CD4-positive, CD25-positive, alpha-beta regulatory T cell (primary cell): ENCODE data around the gene CCDC138. TPM values are rescaled to one million over a fixed set of nuclear protein-coding genes. Genes with fewer than 3 reads are reported as not detected.
A peak's percentile ranks its signal among the peaks of the same experiment; 100 is the strongest.

Experiments
- ATAC-seq, 2 donors: fragments of 150-1000 bp; cut with Tn5 transposase; one replicate each; pipeline ENCODE4 v1.10.0; 2021; ENCODE audit warnings: low read depth in 2 of 2, moderate number of reproducible peaks in 2 of 2, moderate library complexity in 1 of 2
- DNase-seq, 3 donors: peaks; one replicate each; pipeline versions ENCODE4 v3.0.0 to v3.0.0-alpha.2; 2012 to 2022; ENCODE audit warnings: mixed read lengths in 1 of 3
- H3K27ac ChIP-seq: one replicate; pipeline ENCODE4 v1.7.0; 2013; ENCODE audit warnings: mild to moderate bottlenecking, low read length; ENCODE audit not compliant: insufficient read depth, poor library complexity, severe bottlenecking
- H3K27me3 ChIP-seq: one replicate; pipeline ENCODE4 v1.7.0; 2013; ENCODE audit warnings: low read length; ENCODE audit not compliant: control insufficient read depth, insufficient read depth
- H3K36me3 ChIP-seq: one replicate; pipeline ENCODE4 v1.7.0; 2013; ENCODE audit warnings: mild to moderate bottlenecking, low read length, moderate library complexity; ENCODE audit not compliant: control insufficient read depth, insufficient read depth
- H3K4me1 ChIP-seq: 2 replicates; pipeline ENCODE4 v1.7.0; 2013; ENCODE audit warnings: mild to moderate bottlenecking, low read length; ENCODE audit not compliant: insufficient read depth, control insufficient read depth, poor library complexity, severe bottlenecking
- H3K4me3 ChIP-seq: one replicate; pipeline ENCODE4 v1.7.0; 2013; ENCODE audit warnings: low read depth, mild to moderate bottlenecking, low read length, moderate library complexity
- H3K9me3 ChIP-seq, 2 experiments: 1 replicate in 1 of 2; 2 replicates in 1 of 2; pipeline ENCODE4 v1.7.0; 2013; ENCODE audit warnings: low read length in 2 of 2, mild to moderate bottlenecking in 1 of 2, moderate library complexity in 1 of 2; ENCODE audit not compliant: control insufficient read depth in 2 of 2
- H3K27ac Mint-ChIP-seq, 3 donors: one replicate each; pipeline ENCODE4 v1.8.0; 2020 to 2022; ENCODE audit warnings: mild to moderate bottlenecking in 3 of 3, mixed read lengths in 3 of 3, moderate library complexity in 2 of 3
- H3K27me3 Mint-ChIP-seq: one replicate; pipeline ENCODE4 v1.8.0; 2022; ENCODE audit warnings: mild to moderate bottlenecking, mixed read lengths
- H3K36me3 Mint-ChIP-seq: one replicate; pipeline ENCODE4 v1.8.0; 2020; ENCODE audit warnings: mixed read lengths
- H3K4me1 Mint-ChIP-seq, 4 donors: one replicate each; pipeline ENCODE4 v1.8.0; 2020 to 2022; ENCODE audit warnings: mixed read lengths in 4 of 4, mild to moderate bottlenecking in 1 of 4
- H3K4me3 Mint-ChIP-seq, 4 donors: one replicate each; pipeline ENCODE4 v1.8.0; 2020 to 2022; ENCODE audit warnings: mild to moderate bottlenecking in 4 of 4, mixed read lengths in 4 of 4, moderate library complexity in 3 of 4
- H3K9me3 Mint-ChIP-seq, 7 donors: one replicate each; pipeline ENCODE4 v1.8.0; 2020 to 2022; ENCODE audit warnings: mixed read lengths in 7 of 7, mild to moderate bottlenecking in 3 of 7, moderate library complexity in 2 of 7
- polyA plus RNA-seq, 4 donors: library from polyadenylated mRNA; unstranded; fragments of 300-500 nt; fragmentation: Illumina TruSeq; gene quantifications; one replicate each; pipeline ENCODE4 v1.2.3, GENCODE V29; 2021
- total RNA-seq: library from RNA; stranded (reverse); gene quantifications from one replicate; pipeline ENCODE4 v1.2.3, GENCODE V29; 2022

The CCDC138 gene
- total and polyA plus RNA-seq, 5 donors from 2014 or later: 4.5 to 6.9 (median 5.0) TPM

DNA sequence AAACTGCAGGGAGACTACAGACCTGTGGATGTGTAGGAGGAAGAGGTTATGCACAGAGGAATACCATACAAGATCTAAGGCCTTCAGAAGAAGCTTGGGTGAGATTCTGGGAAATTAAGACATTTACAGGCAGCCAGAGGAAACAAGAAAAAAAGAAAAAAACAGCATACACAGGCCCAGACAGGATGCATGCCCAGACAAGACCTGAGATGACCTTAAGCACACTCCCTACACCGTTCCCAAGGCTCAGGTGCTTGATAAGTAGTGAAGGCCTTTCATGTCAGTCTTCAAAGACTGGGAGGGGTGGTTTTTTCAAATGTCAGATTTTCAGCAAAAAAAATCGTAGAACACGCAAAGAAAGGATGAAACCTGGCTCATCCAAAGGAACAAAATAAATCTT is 83.0 kb downstream of the CCDC138 start:
- Histone ChIP-seq H3K4me3 (no peak overlapping the region), H3K4me1 (no peaks in the 10 kb centered on the region), H3K27me3 (no peaks in the 10 kb centered on the region), H3K27ac (no peak overlapping the region), H3K36me3 (peaks cover 2% of the 10 kb centered on the region), H3K9me3 (peaks cover 13 to 19% of the 10 kb centered on the region in 2 experiments)
- Mint-ChIP-seq H3K4me1 (peaks cover 0 to 2% (median 0%) of the 10 kb centered on the region in 4 donors), H3K27ac (no peak overlapping the region), H3K4me3 (no peak overlapping the region), H3K36me3 (peaks cover 38% of the 10 kb centered on the region), H3K9me3 (peaks cover 6 to 23% (median 8%) of the 10 kb centered on the region in 7 donors), H3K27me3 (no peaks in the 10 kb centered on the region)
- ATAC-seq: no peak
- DNase-seq: peak in 1 of 3 donors; percentile 33

DNA sequence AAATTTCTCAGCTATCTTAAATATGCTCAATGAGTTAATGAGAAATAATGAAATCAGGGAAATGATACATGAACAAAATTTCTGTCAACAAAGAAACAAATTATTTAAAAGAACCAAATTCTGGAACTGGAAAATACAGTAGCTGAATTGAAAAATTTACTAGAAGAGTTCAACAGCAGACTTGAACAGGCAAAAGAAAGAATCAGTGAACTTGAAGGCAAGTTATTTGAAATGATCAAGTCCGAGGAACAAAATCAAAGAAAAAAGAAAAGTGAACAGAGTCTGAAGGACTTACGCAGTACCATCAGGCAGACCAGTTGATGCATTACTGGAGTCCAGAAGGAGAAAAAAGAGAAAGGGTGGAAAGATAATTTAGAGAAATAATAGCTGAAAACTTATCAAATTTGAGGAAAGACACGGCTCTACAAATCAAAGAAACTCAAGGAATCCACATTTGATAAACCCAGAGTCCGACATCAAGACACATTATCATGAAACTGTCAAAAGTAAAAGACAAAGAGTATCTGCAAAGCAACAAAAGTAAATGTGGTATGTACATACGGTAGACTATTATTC is 83.6 kb downstream of the CCDC138 start:
- H3K9me3 Mint-ChIP-seq: peaks cover 6 to 23% (median 8%) of the 10 kb centered on the region in 7 donors
- peaks cover 42% of the 10 kb centered on the region for H3K36me3 Mint-ChIP-seq
- Histone ChIP-seq H3K36me3 (peaks cover 2% of the 10 kb centered on the region), H3K27me3 (no peaks in the 10 kb centered on the region), H3K27ac (no peak overlapping the region), H3K4me3 (no peak overlapping the region), H3K4me1 (no peaks in the 10 kb centered on the region), H3K9me3 (peaks cover 13 to 19% of the 10 kb centered on the region in 2 experiments)
- H3K27ac Mint-ChIP-seq: no peak overlapping the region
- no peak overlapping the region for H3K4me3 Mint-ChIP-seq
- peaks cover 0 to 2% (median 0%) of the 10 kb centered on the region in 4 donors for H3K4me1 Mint-ChIP-seq
- DNase-seq (no peak), ATAC-seq (no peak)
- H3K27me3 Mint-ChIP-seq: no peaks in the 10 kb centered on the region

- no peaks in the 10 kb centered on the region for H3K27me3 ChIP-seq
- Mint-ChIP-seq H3K36me3 (peaks cover 14% of the 10 kb centered on the region), H3K27me3 (no peaks in the 10 kb centered on the region), H3K4me1 (peaks cover 0 to 7% (median 0%) of the 10 kb centered on the region in 4 donors), H3K27ac (no peak overlapping the region), H3K4me3 (no peak overlapping the region), H3K9me3 (peaks cover 0 to 17% (median 7%) of the 10 kb centered on the region in 7 donors)
- H3K9me3 ChIP-seq: no peaks in the 10 kb centered on the region
- no peaks in the 10 kb centered on the region for H3K36me3 ChIP-seq
- no peak overlapping the region for H3K27ac ChIP-seq
- no peak overlapping the region for H3K4me3 ChIP-seq
- DNase-seq: no peak
- ATAC-seq: no peak
- H3K4me1 ChIP-seq: no peaks in the 10 kb centered on the region
Measured at GRCh38 chr2:108877506-108877905, 90.9 kb downstream of the CCDC138 start.

DNA sequence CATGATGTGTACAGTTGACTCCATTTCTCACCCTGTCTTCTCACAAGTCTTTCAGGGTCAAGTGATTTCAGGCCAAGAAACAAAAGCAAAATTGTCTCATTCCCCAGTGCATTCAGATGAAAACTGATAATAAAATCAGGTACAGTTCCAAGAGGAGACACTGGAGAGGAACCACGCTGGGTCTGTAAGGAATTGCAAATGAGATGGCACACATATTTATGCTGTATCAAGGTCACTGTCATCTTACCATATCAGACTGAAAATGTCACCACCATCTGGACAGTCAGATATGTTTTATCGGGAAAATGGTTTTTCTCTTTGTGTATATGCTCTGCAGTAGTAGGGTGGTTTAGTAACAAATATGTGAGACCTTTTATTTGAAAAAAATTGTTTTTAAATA is 91.7 kb downstream of the CCDC138 start:
- Mint-ChIP-seq H3K4me3 (no peak overlapping the region), H3K27me3 (no peaks in the 10 kb centered on the region), H3K9me3 (peaks cover 0 to 20% (median 8%) of the 10 kb centered on the region in 7 donors), H3K4me1 (peaks cover 0 to 7% (median 0%) of the 10 kb centered on the region in 4 donors), H3K36me3 (peaks cover 14% of the 10 kb centered on the region), H3K27ac (no peak overlapping the region)
- H3K27me3 ChIP-seq: no peaks in the 10 kb centered on the region
- DNase-seq: no peak
- H3K27ac ChIP-seq: no peak overlapping the region
- H3K9me3 ChIP-seq: no peaks in the 10 kb centered on the region
- no peak overlapping the region for H3K4me3 ChIP-seq
- H3K36me3 ChIP-seq: no peaks in the 10 kb centered on the region
- ATAC-seq: no peak
- no peaks in the 10 kb centered on the region for H3K4me1 ChIP-seq

DNA sequence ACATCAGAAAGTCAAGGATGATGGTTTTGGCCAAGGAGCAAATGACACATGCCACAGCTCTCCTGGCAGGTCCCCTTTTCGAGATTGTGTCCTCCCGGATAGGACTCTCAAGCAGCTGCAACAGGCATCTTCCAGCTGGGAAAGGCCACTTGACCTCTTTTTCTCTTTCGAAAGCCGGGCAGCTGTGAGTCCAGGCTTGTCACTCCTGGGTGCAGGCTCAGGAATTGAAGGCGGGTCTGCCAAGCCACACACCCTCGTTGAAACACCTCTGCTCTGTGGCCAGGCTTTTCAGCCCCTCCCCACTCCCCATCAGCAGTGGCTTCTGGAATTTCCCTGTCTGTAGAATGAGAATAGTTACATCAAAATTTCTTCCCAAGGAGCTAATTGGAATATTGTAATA is 98.0 kb downstream of the CCDC138 start:
- Mint-ChIP-seq H3K4me3 (no peak overlapping the region), H3K9me3 (peaks cover 5 to 46% (median 10%) of the 10 kb centered on the region in 7 donors)

DNA sequence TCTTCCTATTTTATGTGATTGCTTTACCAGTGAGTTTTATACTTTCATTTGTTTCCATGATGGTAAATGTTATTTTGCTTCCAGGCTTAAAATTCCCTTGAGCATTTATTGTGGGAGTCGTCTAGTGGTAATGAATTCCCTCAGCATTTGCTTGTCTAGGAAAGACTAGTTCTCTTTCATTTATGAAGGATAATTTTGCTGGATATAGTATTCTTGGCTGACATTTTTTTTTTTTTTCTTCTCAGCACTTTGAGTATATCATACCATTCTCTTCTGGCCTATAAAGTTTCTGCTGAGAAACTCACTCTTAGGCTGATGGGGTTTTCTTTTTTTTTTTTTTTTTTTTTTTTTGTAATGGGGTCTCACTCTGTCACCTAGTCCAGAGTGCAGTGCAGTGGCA is 103.3 kb downstream of the CCDC138 start:
- Histone ChIP-seq H3K4me3 (no peak overlapping the region), H3K27ac (no peak overlapping the region), H3K9me3 (peaks cover 20 to 33% of the 10 kb centered on the region in 2 experiments), H3K36me3 (no peaks in the 10 kb centered on the region), H3K4me1 (no peaks in the 10 kb centered on the region), H3K27me3 (peaks cover 2% of the 10 kb centered on the region)
- Mint-ChIP-seq H3K4me3 (peak overlapping the region in 1 of 4 donors; percentile 66), H3K36me3 (peaks cover 30% of the 10 kb centered on the region), H3K4me1 (no peaks in the 10 kb centered on the region), H3K27ac (no peak overlapping the region), H3K27me3 (no peaks in the 10 kb centered on the region), H3K9me3 (peaks cover 9 to 52% (median 15%) of the 10 kb centered on the region in 7 donors)
- ATAC-seq (no peak), DNase-seq (no peak)

More for the DNA sequence above, 98.0 kb downstream of the CCDC138 start:
- no peaks in the 10 kb centered on the region for H3K4me1 Mint-ChIP-seq
- DNase-seq (no peak), ATAC-seq (no peak)
- no peaks in the 10 kb centered on the region for H3K4me1 ChIP-seq
- peaks cover 2% of the 10 kb centered on the region for H3K27me3 ChIP-seq
- no peak overlapping the region for H3K27ac Mint-ChIP-seq
- no peak overlapping the region for H3K27ac ChIP-seq
- H3K27me3 Mint-ChIP-seq: no peaks in the 10 kb centered on the region
- H3K36me3 Mint-ChIP-seq: peaks cover under 1% of the 10 kb centered on the region
- H3K9me3 ChIP-seq: peaks cover 2 to 4% of the 10 kb centered on the region in 2 experiments
- H3K36me3 ChIP-seq: no peaks in the 10 kb centered on the region
- no peak overlapping the region for H3K4me3 ChIP-seq

DNA sequence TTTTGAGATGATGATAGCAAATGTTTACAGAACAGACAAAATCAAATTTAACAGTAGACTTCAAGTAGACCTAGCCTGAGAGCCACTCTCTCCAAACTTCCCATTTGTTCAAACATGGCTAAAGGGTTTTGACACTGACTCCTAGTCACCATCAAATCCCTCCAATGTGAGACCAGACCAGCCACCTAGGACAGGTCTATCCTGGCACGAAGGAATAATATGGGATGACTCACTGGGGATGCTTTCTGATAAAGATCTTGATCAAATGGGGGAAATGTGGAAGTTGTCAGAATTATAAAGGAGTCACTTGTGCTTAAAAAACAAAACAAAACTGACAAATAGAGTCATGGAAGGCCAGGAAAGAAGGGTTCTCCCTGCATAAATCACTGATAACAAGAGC is 106.7 kb downstream of the CCDC138 start:
- peaks cover 2% of the 10 kb centered on the region for H3K27me3 Mint-ChIP-seq
- peaks cover 18 to 33% of the 10 kb centered on the region in 2 experiments for H3K9me3 ChIP-seq

GRCh38 chr2:108894766-108895165 is 108.2 kb downstream of the CCDC138 start:
- Mint-ChIP-seq H3K36me3 (peaks cover 54% of the 10 kb centered on the region), H3K27me3 (peaks cover 12% of the 10 kb centered on the region), H3K4me3 (no peak overlapping the region), H3K27ac (no peak overlapping the region), H3K4me1 (peaks cover 0 to 7% (median 0%) of the 10 kb centered on the region in 4 donors), H3K9me3 (peaks cover 1 to 28% (median 12%) of the 10 kb centered on the region in 7 donors)
- DNase-seq (no peak), ATAC-seq (no peak)
- no peak overlapping the region for H3K4me3 ChIP-seq
- H3K27me3 ChIP-seq: no peaks in the 10 kb centered on the region
- H3K4me1 ChIP-seq: no peaks in the 10 kb centered on the region
- peaks cover 15 to 29% of the 10 kb centered on the region in 2 experiments for H3K9me3 ChIP-seq
- H3K36me3 ChIP-seq: peaks cover 4% of the 10 kb centered on the region
- H3K27ac ChIP-seq: no peak overlapping the region

More for the DNA sequence above, 106.7 kb downstream of the CCDC138 start:
- peaks cover 1 to 36% (median 16%) of the 10 kb centered on the region in 7 donors for H3K9me3 Mint-ChIP-seq
- no peaks in the 10 kb centered on the region for H3K4me1 Mint-ChIP-seq
- H3K4me1 ChIP-seq: no peaks in the 10 kb centered on the region
- no peak overlapping the region for H3K4me3 Mint-ChIP-seq
- no peak for ATAC-seq
- no peak overlapping the region for H3K4me3 ChIP-seq
- peaks cover 50% of the 10 kb centered on the region for H3K36me3 Mint-ChIP-seq
- peaks cover 4% of the 10 kb centered on the region for H3K36me3 ChIP-seq
- H3K27me3 ChIP-seq: no peaks in the 10 kb centered on the region
- no peak overlapping the region for H3K27ac Mint-ChIP-seq
- DNase-seq: no peak
- H3K27ac ChIP-seq: no peak overlapping the region
